Heart left ventricle (tissue), 13 donors: ENCODE measurements around the gene TMEM218.

Experiments used
- CTCF ChIP-seq, 12 donors: fragments of 200-600 bp; sonication (generic) in 4 of 12; IDR thresholded peaks; one replicate each; pipeline versions ENCODE4 v1.5.0 to v1.8.0; 2018 to 2022; ENCODE audit warnings: antibody characterized with exemption in 12 of 12, mild to moderate bottlenecking in 5 of 12
- POLR2A ChIP-seq, 2 donors: fragments of 450-650 bp; IDR thresholded peaks; one replicate each; pipeline ENCODE4 v1.6.1; 2017; ENCODE audit warnings: antibody characterized with exemption in 2 of 2, mild to moderate bottlenecking in 2 of 2, moderate library complexity in 2 of 2
- donor health status: ischemic (EF 13 %, LVEDD 7.1; RV severe dilation, severe dysfunction).
- donor health status: DM: no; HTN: yes; CAD: no.
- donor health status: DM: no; HTN: no; CAD: no.
- donor health status: ischemic (EF 25% LVEDD 6.9; RV normal size, moderate dysfunction).
- donor health status: ischemic (EF 25% LVEDD 5.7; RV mildly dilated, moderate dysfunction).
- donor health status: ischemic (EF 35%, LVEDD 5.7; RV mildly dilated, moderate dysfunction).
- donor health status: nonischemic (EF 11% LVEDD 7.7; RV severe dilation, severe dysfunction).
- donor health status: DM: yes; HTN: yes; CAD: no.
- donor health status: PGD.
- donor health status: ischemic (EF 29% LVEDD 5.4; RV normal size, mild dysfunction).
- donor health status: nonischemic (EF 23%, LVEDD 6.1; RV moderate dilation, normal function).

GRCh38 chr11:125071846-125072217, 39.6 kb downstream of the TMEM218 start:
- no peak for TF ChIP-seq CTCF (IDR thresholded peaks at IDR 0.05)
- TF ChIP-seq POLR2A (IDR thresholded peaks at IDR 0.05) = no peak
